ENCODE data around the gene PCDH10. TPM values are rescaled to one million over a fixed set of nuclear protein-coding genes. Genes with fewer than 3 reads are reported as not detected.
A peak's percentile ranks its signal among the peaks of the same experiment; 100 is the strongest.

The PCDH10 gene
- polyA plus RNA-seq, result 1.9 TPM
- long read RNA-seq, donor 1, full-length matches to known transcripts, result 2 of 2 reads
- long read RNA-seq, donor 1, partial matches to known transcripts, result 0 of 2 reads
- long read RNA-seq, donor 1, other reads (novel, unspliced or antisense), result 0 of 2 reads
- long read RNA-seq, donor 2, full-length matches to known transcripts, result 3 of 3 reads
- long read RNA-seq, donor 2, partial matches to known transcripts, result 0 of 3 reads
- long read RNA-seq, donor 2, other reads (novel, unspliced or antisense), result 0 of 3 reads
- long read RNA-seq, donor 3, full-length matches to known transcripts, result 3 of 3 reads
- long read RNA-seq, donor 3, partial matches to known transcripts, result 0 of 3 reads
- long read RNA-seq, donor 3, other reads (novel, unspliced or antisense), result 0 of 3 reads
- long read RNA-seq, donor 4, result 0 reads
- long read RNA-seq, donor 5, full-length matches to known transcripts, result 3 of 3 reads
- long read RNA-seq, donor 5, partial matches to known transcripts, result 0 of 3 reads
- long read RNA-seq, donor 5, other reads (novel, unspliced or antisense), result 0 of 3 reads
- long read RNA-seq, donor 6, full-length matches to known transcripts, result 4 of 4 reads
- long read RNA-seq, donor 6, partial matches to known transcripts, result 0 of 4 reads
- long read RNA-seq, donor 6, other reads (novel, unspliced or antisense), result 0 of 4 reads
- long read RNA-seq, donor 7, full-length matches to known transcripts, result 6 of 6 reads
- long read RNA-seq, donor 7, partial matches to known transcripts, result 0 of 6 reads
- long read RNA-seq, donor 7, other reads (novel, unspliced or antisense), result 0 of 6 reads
- long read RNA-seq, donor 8, full-length matches to known transcripts, result 2 of 2 reads
- long read RNA-seq, donor 8, partial matches to known transcripts, result 0 of 2 reads
- long read RNA-seq, donor 8, other reads (novel, unspliced or antisense), result 0 of 2 reads
- long read RNA-seq, donor 9, full-length matches to known transcripts, result 3 of 3 reads
- long read RNA-seq, donor 9, partial matches to known transcripts, result 0 of 3 reads
- long read RNA-seq, donor 9, other reads (novel, unspliced or antisense), result 0 of 3 reads
- long read RNA-seq, donor 10, full-length matches to known transcripts, result 2 of 2 reads
- long read RNA-seq, donor 10, partial matches to known transcripts, result 0 of 2 reads
- long read RNA-seq, donor 10, other reads (novel, unspliced or antisense), result 0 of 2 reads
- long read RNA-seq, donor 11, full-length matches to known transcripts, result 3 of 3 reads
- long read RNA-seq, donor 11, partial matches to known transcripts, result 0 of 3 reads
- long read RNA-seq, donor 11, other reads (novel, unspliced or antisense), result 0 of 3 reads

- Histone ChIP-seq H3K9me3 (ENCODE audit: control insufficient read depth, low read depth, low read length) (peaks cover 4% of the 10 kb centered on the region), H3K36me3 (ENCODE audit: control insufficient read depth, insufficient read depth, low read length) (no peaks in the 10 kb centered on the region), H3K27ac (ENCODE audit: low read length) (no peak within 1 kb of the TSS), H3K4me1 (ENCODE audit: control insufficient read depth, insufficient read depth, low read length) (peaks cover 30% of the 10 kb centered on the region), H3K4me3 (ENCODE audit: low read length) (peak within 1 kb of the TSS; percentile 49), H3K27me3 (ENCODE audit: control insufficient read depth, insufficient read depth, low read length) (peaks cover 88% of the 10 kb centered on the region)
- peak; percentile 79 to 83 for DNase-seq
- WGBS (ENCODE audit: insufficient coverage, low lambda C conversion rate), result 0% methylated on average over 6 of the region's 38 CpGs
Observed at GRCh38 chr4:133148690-133149363, at the start of gene PCDH10. TSS of gene PCDH10 (plus strand) at chr4:133149294. CDS start at chr4:133150141, 847 bp downstream.

DNA sequence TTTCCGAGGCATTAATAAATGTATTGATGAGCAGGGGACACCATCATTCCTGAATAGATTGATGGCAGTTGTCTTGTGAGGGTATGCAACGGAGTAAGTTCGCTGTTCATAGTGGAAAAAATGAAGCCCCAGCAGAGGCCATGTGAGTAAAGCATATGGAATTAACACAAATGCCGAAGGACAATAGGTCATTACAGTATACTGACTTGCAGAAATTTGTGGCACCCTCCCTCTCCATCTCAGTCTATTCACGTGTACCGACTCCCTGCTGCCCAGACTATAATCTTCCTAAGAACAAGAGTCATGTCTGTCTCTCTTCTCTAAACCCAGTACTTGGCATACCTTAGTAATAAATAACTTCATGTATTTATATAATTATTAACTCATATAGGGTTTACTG, 47.1 kb upstream of the PCDH10 start:
- 74% methylated on average over 2 of the region's 6 CpGs for WGBS (ENCODE audit: insufficient coverage, low lambda C conversion rate)
- Histone ChIP-seq H3K4me3 (ENCODE audit: low read length) (no peak overlapping the region), H3K27ac (ENCODE audit: low read length) (no peak overlapping the region), H3K36me3 (ENCODE audit: control insufficient read depth, insufficient read depth, low read length) (no peaks in the 10 kb centered on the region), H3K4me1 (ENCODE audit: control insufficient read depth, insufficient read depth, low read length) (no peaks in the 10 kb centered on the region), H3K9me3 (ENCODE audit: control insufficient read depth, low read depth, low read length) (no peaks in the 10 kb centered on the region), H3K27me3 (ENCODE audit: control insufficient read depth, insufficient read depth, low read length) (no peaks in the 10 kb centered on the region)
- DNase-seq, result no peak

- Histone ChIP-seq H3K27ac (ENCODE audit: low read length) (no peak overlapping the region), H3K9me3 (ENCODE audit: control insufficient read depth, low read depth, low read length) (no peaks in the 10 kb centered on the region), H3K27me3 (ENCODE audit: control insufficient read depth, insufficient read depth, low read length) (no peaks in the 10 kb centered on the region), H3K36me3 (ENCODE audit: control insufficient read depth, insufficient read depth, low read length) (no peaks in the 10 kb centered on the region), H3K4me3 (ENCODE audit: low read length) (no peak overlapping the region), H3K4me1 (ENCODE audit: control insufficient read depth, insufficient read depth, low read length) (no peaks in the 10 kb centered on the region)
- no peak for DNase-seq
- WGBS (ENCODE audit: insufficient coverage, low lambda C conversion rate), result 100% methylated on average over 1 of the region's 4 CpGs
Observed at GRCh38 chr4:133102612-133103409, 46.3 kb upstream of the PCDH10 start.

DNA sequence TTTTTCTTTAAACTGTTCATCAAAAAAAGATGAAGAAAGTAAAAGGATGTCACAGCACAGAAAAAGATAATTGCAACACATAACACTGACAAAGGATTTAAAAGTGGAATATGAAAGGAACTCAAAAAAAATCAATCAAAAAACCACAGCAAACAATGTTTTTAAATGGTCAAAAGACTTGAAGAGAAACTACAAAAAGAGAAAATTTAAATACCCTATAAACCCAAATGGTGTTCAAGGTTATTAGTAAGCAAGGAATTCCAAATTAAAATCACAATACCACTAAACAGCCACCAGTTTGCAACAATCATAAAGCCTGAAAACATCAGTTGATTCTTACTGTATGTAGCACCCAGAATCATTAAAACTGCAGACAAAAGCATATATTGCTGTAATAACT, 36.5 kb upstream of the PCDH10 start:
- Histone ChIP-seq H3K4me3 (ENCODE audit: low read length) (no peak overlapping the region), H3K27ac (ENCODE audit: low read length) (no peak overlapping the region), H3K9me3 (ENCODE audit: control insufficient read depth, low read depth, low read length) (no peaks in the 10 kb centered on the region), H3K4me1 (ENCODE audit: control insufficient read depth, insufficient read depth, low read length) (no peaks in the 10 kb centered on the region), H3K36me3 (ENCODE audit: control insufficient read depth, insufficient read depth, low read length) (no peaks in the 10 kb centered on the region), H3K27me3 (ENCODE audit: control insufficient read depth, insufficient read depth, low read length) (no peaks in the 10 kb centered on the region)
- no peak for DNase-seq

DNA sequence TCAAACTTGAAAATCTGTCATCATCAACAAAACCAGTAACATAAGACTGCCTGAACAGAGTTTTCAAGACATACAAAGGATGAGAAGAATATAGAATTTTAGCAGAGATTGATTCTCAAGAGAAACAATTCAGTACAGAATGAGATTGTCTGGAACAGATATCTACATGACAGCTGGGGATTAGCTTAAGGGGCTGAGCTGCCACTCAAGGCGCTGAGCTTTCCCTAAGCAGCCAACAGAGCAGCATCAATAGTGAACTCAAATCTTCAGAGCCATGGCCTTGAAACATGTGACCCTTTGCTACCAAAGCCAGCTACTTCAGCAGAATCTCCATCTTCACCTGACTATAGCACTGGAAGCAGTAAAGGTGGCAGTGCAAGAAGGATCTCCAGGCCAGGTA, 24.3 kb upstream of the PCDH10 start:
- H3K27me3 ChIP-seq (ENCODE audit: control insufficient read depth, insufficient read depth, low read length), result no peaks in the 10 kb centered on the region
- no peak overlapping the region for H3K4me3 ChIP-seq (ENCODE audit: low read length)
- H3K9me3 ChIP-seq (ENCODE audit: control insufficient read depth, low read depth, low read length), result no peaks in the 10 kb centered on the region
- DNase-seq, result no peak
- no peaks in the 10 kb centered on the region for H3K36me3 ChIP-seq (ENCODE audit: control insufficient read depth, insufficient read depth, low read length)
- no peak overlapping the region for H3K27ac ChIP-seq (ENCODE audit: low read length)
- no peaks in the 10 kb centered on the region for H3K4me1 ChIP-seq (ENCODE audit: control insufficient read depth, insufficient read depth, low read length)
- no CpG with 5 or more reads among the region's 1 CpG for WGBS (ENCODE audit: insufficient coverage, low lambda C conversion rate)

DNA sequence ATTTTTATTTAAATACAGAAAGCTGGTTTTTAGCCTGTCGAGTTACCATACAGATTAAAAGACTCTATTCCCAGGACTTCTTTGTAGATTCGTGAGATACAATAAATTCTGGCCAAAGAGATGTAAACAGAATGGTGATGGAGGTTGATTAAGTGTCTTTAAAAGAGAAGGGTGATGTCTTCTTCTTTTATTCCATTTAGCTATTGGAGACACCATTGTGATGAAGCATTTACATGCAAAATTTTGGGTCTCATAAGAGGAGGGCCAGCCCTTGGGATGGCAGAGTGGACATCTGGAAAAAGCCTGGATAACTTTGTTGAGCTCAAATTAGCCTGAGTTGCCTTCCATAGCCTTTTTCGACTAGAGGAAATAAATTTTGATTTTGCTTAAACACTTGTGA, 21.6 kb upstream of the PCDH10 start:
- H3K27me3 ChIP-seq (ENCODE audit: control insufficient read depth, insufficient read depth, low read length), result no peaks in the 10 kb centered on the region
- no peak overlapping the region for H3K4me3 ChIP-seq (ENCODE audit: low read length)
- no peak overlapping the region for H3K27ac ChIP-seq (ENCODE audit: low read length)
- no peaks in the 10 kb centered on the region for H3K4me1 ChIP-seq (ENCODE audit: control insufficient read depth, insufficient read depth, low read length)
- 72% methylated on average over 2 of the region's 3 CpGs for WGBS (ENCODE audit: insufficient coverage, low lambda C conversion rate)
- H3K9me3 ChIP-seq (ENCODE audit: control insufficient read depth, low read depth, low read length), result no peaks in the 10 kb centered on the region
- no peaks in the 10 kb centered on the region for H3K36me3 ChIP-seq (ENCODE audit: control insufficient read depth, insufficient read depth, low read length)
- no peak for DNase-seq

DNA sequence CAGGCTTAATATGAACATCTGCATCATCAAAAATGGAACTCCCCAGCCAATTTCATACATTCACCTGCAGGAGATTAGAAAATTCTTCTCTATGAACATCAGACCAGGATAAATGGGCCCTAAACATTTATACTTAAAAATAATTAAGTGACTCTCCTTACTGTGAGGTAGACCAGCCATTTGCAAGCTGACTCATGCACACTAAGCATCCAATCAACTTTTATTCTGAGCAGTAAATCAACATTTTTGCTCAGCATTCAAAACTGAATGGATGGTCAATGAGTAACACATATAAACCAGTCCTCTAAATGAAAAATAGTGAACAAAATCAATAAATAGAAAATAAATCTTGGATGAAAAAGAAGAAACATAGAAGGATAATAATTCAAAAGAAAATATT, 19.9 kb upstream of the PCDH10 start:
- Histone ChIP-seq H3K9me3 (ENCODE audit: control insufficient read depth, low read depth, low read length) (no peaks in the 10 kb centered on the region), H3K27ac (ENCODE audit: low read length) (no peak overlapping the region), H3K36me3 (ENCODE audit: control insufficient read depth, insufficient read depth, low read length) (no peaks in the 10 kb centered on the region), H3K27me3 (ENCODE audit: control insufficient read depth, insufficient read depth, low read length) (no peaks in the 10 kb centered on the region), H3K4me3 (ENCODE audit: low read length) (no peak overlapping the region), H3K4me1 (ENCODE audit: control insufficient read depth, insufficient read depth, low read length) (no peaks in the 10 kb centered on the region)
- no peak for DNase-seq

DNA sequence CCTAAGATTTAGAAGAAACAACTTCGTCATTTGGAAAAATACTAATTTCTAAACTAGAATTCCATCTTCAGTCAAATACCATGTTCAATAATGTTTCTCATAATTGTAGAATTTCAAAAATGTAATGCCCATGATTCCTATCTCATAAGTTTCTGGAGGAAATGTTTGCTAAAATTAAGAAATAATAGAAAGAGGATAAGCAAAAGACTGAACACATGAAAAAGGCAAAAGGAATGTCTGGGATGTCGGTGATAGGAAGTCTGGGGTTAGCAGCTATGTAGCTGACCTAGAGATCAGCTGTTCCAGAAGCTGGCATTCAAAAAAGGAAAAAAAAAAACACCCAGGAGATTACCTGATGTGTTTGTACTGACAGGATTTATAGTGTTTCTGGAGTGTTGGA, 18.9 kb upstream of the PCDH10 start:
- Histone ChIP-seq H3K27me3 (ENCODE audit: control insufficient read depth, insufficient read depth, low read length) (no peaks in the 10 kb centered on the region), H3K36me3 (ENCODE audit: control insufficient read depth, insufficient read depth, low read length) (no peaks in the 10 kb centered on the region), H3K4me1 (ENCODE audit: control insufficient read depth, insufficient read depth, low read length) (no peaks in the 10 kb centered on the region), H3K4me3 (ENCODE audit: low read length) (no peak overlapping the region), H3K27ac (ENCODE audit: low read length) (no peak overlapping the region), H3K9me3 (ENCODE audit: control insufficient read depth, low read depth, low read length) (no peaks in the 10 kb centered on the region)
- DNase-seq, result no peak
- WGBS (ENCODE audit: insufficient coverage, low lambda C conversion rate), result 82% methylated on average over 2 of the region's 2 CpGs

DNA sequence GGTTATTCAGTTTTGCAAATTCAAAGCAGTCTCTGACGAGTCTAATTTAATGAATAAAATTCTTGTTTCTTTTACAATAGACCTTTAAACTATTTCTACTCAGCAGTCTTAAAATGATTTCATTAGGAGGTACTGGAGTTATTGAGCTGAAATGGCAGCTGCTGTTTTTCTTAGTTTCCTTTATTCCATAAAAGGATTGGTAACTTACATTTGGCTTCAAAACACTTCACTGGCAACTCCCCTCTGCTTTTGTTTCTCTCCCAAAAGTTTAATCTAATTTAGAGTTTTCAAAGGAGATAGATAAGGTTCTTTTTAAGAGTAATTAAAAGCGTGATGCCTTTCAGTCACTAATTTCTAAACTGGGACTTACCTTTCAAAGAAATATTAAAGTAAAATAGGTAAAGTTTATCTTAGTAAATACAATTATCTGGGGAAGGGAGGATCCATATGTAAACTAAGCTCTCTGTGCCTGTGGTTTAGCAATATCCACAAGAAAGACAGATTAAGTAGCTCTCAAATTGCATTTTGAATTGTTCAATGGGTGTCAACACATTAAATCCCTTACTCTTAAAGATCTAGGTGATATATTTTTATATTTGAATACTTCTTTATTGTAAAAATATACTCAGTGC, 17.1 kb upstream of the PCDH10 start:
- H3K36me3 ChIP-seq (ENCODE audit: control insufficient read depth, insufficient read depth, low read length), result no peaks in the 10 kb centered on the region
- no peaks in the 10 kb centered on the region for H3K9me3 ChIP-seq (ENCODE audit: control insufficient read depth, low read depth, low read length)
- no peaks in the 10 kb centered on the region for H3K4me1 ChIP-seq (ENCODE audit: control insufficient read depth, insufficient read depth, low read length)
- H3K4me3 ChIP-seq (ENCODE audit: low read length), result no peak overlapping the region
- DNase-seq, result no peak
- no peak overlapping the region for H3K27ac ChIP-seq (ENCODE audit: low read length)
- H3K27me3 ChIP-seq (ENCODE audit: control insufficient read depth, insufficient read depth, low read length), result no peaks in the 10 kb centered on the region
- WGBS (ENCODE audit: insufficient coverage, low lambda C conversion rate), result no CpG with 5 or more reads among the region's 2 CpGs
